PC-9 (cell line): ENCODE measurements around the gene GPR17. TPM values are rescaled to one million over a fixed set of nuclear protein-coding genes. Genes with fewer than 3 reads are reported as not detected.

ENCODE experiments used
- BruUV-seq: library from RNA; stranded (reverse); fragments of 400-500 nt; replicated peaks from 2 replicates; lab custom pipeline; 2021; lab: Mats Ljungman, UMichigan
- CTCF ChIA-PET: fragments of 300-600 bp; sonication (Branson Sonifier 250); formaldehyde crosslinking; loops from one replicate; lab custom pipeline; 2022; ENCODE audit warnings: antibody characterized with exemption; lab: Charles Lee
- POLR2A ChIA-PET: fragments of 300-600 bp; sonication (Branson Sonifier 250); formaldehyde crosslinking; loops from one replicate; lab custom pipeline; 2022; ENCODE audit warnings: antibody characterized with exemption; ENCODE audit not compliant: unreplicated experiment; lab: Charles Lee
- DNase-seq, 2 experiments: peaks; one replicate each; pipeline versions ENCODE4 v3.0.0 to v3.0.0-alpha.2; 2015 to 2022; ENCODE audit warnings: mixed read lengths in 1 of 2
- H2AFZ ChIP-seq: fragments of 200-600 bp; sonication (generic); 2 replicates; pipeline ENCODE4 v1.8.1; 2017; ENCODE audit warnings: antibody characterized with exemption
- H3F3A ChIP-seq: fragments of 200-600 bp; sonication (generic); 2 replicates; pipeline ENCODE4 v1.8.1; 2017; ENCODE audit warnings: antibody characterized with exemption, mild to moderate bottlenecking, low read depth; ENCODE audit not compliant: insufficient read depth
- H3K27ac ChIP-seq: fragments of 200-600 bp; sonication (generic); 2 replicates; pipeline ENCODE4 v1.6.1; 2016; ENCODE audit warnings: mixed run types
- H3K27me3 ChIP-seq: fragments of 200-600 bp; sonication (generic); 2 replicates; pipeline ENCODE4 v1.6.1; 2016; ENCODE audit warnings: low read depth, mixed run types; ENCODE audit not compliant: insufficient read depth
- H3K36me3 ChIP-seq: fragments of 200-600 bp; sonication (generic); 2 replicates; pipeline ENCODE4 v1.6.1; 2016; ENCODE audit warnings: low read depth, mixed run types
- H3K4me1 ChIP-seq: fragments of 200-600 bp; sonication (generic); replicated peaks from 2 replicates; pipeline ENCODE4 v1.6.1; 2016; ENCODE audit warnings: mixed run types; ENCODE audit not compliant: insufficient read depth
- H3K4me2 ChIP-seq: fragments of 200-600 bp; sonication (generic); 2 replicates; pipeline ENCODE4 v1.6.1; 2017; ENCODE audit warnings: mixed run types
- H3K4me3 ChIP-seq: fragments of 200-600 bp; sonication (generic); 2 replicates; pipeline ENCODE4 v1.6.1; 2016; ENCODE audit warnings: mixed run types
- H3K79me2 ChIP-seq: fragments of 200-600 bp; sonication (generic); 2 replicates; pipeline ENCODE4 v1.6.1; 2017; ENCODE audit warnings: low read depth, mixed run types
- H3K9me2 ChIP-seq: fragments of 200-600 bp; sonication (generic); 2 replicates; pipeline ENCODE4 v1.8.1; 2017; ENCODE audit warnings: mild to moderate bottlenecking; ENCODE audit not compliant: insufficient read depth
- H3K9me3 ChIP-seq: fragments of 200-600 bp; sonication (generic); 2 replicates; pipeline ENCODE4 v1.8.1; 2016; ENCODE audit warnings: low read depth; ENCODE audit not compliant: insufficient read depth
- H4K20me1 ChIP-seq: fragments of 200-600 bp; sonication (generic); 2 replicates; pipeline ENCODE4 v1.8.1; 2017; ENCODE audit not compliant: insufficient read depth
- CTCF ChIP-seq: fragments of 200-600 bp; sonication (generic); conservative IDR thresholded peaks from 2 replicates; pipeline ENCODE4 v1.6.1; 2017; ENCODE audit warnings: mixed run types, antibody characterized with exemption, mild to moderate bottlenecking, moderate library complexity
- EZH2 ChIP-seq: fragments of 200-600 bp; sonication (generic); IDR thresholded peaks from 2 replicates; pipeline ENCODE4 v1.8.0; 2017; ENCODE audit warnings: antibody characterized with exemption, low read depth
- intact Hi-C: fragments of 100-400 bp; cut with micrococcal nuclease; formaldehyde crosslinking; loops from one replicate; pipeline ENCODE4 v1.10.0; 2022; ENCODE audit not compliant: unreplicated experiment
- total RNA-seq: library from RNA; stranded (reverse); gene quantifications from 2 replicates; pipeline ENCODE4 v1.2.3, GENCODE V29; 2021

Gene GPR17
- total RNA-seq, 1 experiment from 2014 or later, result not detected

GRCh38 chr2:127672341-127673224, 26.6 kb downstream of the GPR17 start:
- Histone ChIP-seq H3F3A (no peaks in the 10 kb centered on the region; the same call in 1 of the 2 replicates), H3K27me3 (peaks cover 87% of the 10 kb centered on the region), H3K4me1 (no peaks in the 10 kb centered on the region), H3K4me3 (no peak overlapping the region), H3K4me2 (no peak overlapping the region), H4K20me1 (no peaks in the 10 kb centered on the region), H3K27ac (no peak overlapping the region), H3K36me3 (no peaks in the 10 kb centered on the region), H3K9me2 (no peaks in the 10 kb centered on the region), H2AFZ (no peak overlapping the region), H3K9me3 (no peaks in the 10 kb centered on the region), H3K79me2 (no peaks in the 10 kb centered on the region)
- DNase-seq, result no peak
- CTCF ChIA-PET, result interaction anchor here (0.8 kb wide), 1 partner anchor 25 kb away, joined by 3 read pairs; no protein-coding TSS in a partner anchor
- TF ChIP-seq CTCF, result no peak
- TF ChIP-seq EZH2, result no peak
- intact Hi-C loops, result loop anchor here (1.0 kb wide), 1 partner anchor 49 kb away; no protein-coding TSS in a partner anchor
- POLR2A ChIA-PET, result no interaction called here
- no TSS peak for BruUV-seq

- Histone ChIP-seq H3K27ac (no peak overlapping the region), H3K9me2 (no peaks in the 10 kb centered on the region), H3K9me3 (no peaks in the 10 kb centered on the region), H3K36me3 (no peaks in the 10 kb centered on the region), H4K20me1 (no peaks in the 10 kb centered on the region), H3F3A (no peaks in the 10 kb centered on the region; the same call in 1 of the 2 replicates), H3K4me2 (no peak overlapping the region), H3K4me3 (no peak overlapping the region), H3K79me2 (no peaks in the 10 kb centered on the region), H3K27me3 (peaks cover 88% of the 10 kb centered on the region), H2AFZ (no peak overlapping the region), H3K4me1 (no peaks in the 10 kb centered on the region)
- no TSS peak for BruUV-seq
- intact Hi-C loops, result no loop called here
- TF ChIP-seq EZH2 (no peak), CTCF (no peak)
- DNase-seq, result no peak
- POLR2A ChIA-PET, result no interaction called here
- CTCF ChIA-PET, result no interaction called here
Measured at GRCh38 chr2:127673291-127674069, 27.5 kb downstream of the GPR17 start.
